Activated CD8-positive, alpha-beta memory T cell treated with anti-CD3 and anti-CD28 coated beads for 36 hours (primary cell): ENCODE measurements around the gene AKAP6. TPM values are rescaled to one million over a fixed set of nuclear protein-coding genes. Genes with fewer than 3 reads are reported as not detected.

Experiments
- CTCF ChIA-PET: fragments of 350-600 bp; sonication (Branson Sonifier 250); formaldehyde crosslinking; loops from one replicate; lab custom pipeline; 2021; ENCODE audit warnings: antibody characterized with exemption; lab: Charles Lee
- POLR2A ChIA-PET: fragments of 350-600 bp; sonication (Branson Sonifier 250); formaldehyde crosslinking; loops from one replicate; lab custom pipeline; 2021; ENCODE audit warnings: antibody characterized with exemption; lab: Charles Lee
- total RNA-seq, 2 experiments: library from RNA; stranded (reverse); gene quantifications; one replicate each; pipeline ENCODE4 v1.2.3, GENCODE V29; 2021

AKAP6 gene
- total RNA-seq, 2 experiments from 2014 or later, result 0.65 to 1.3 TPM

GRCh38 chr14:32883188-32883587 is 554.1 kb downstream of the AKAP6 start:
- CTCF ChIA-PET, result no interaction called here

More at GRCh38 chr14:32883188-32883587, 554.1 kb downstream of the AKAP6 start:
- POLR2A ChIA-PET, result no interaction called here

Other genes with a start within 250 kb of the AKAP6 start
- gene RNU6-7, start 127.3 kb upstream of the AKAP6 start, total RNA-seq, result not detected
- gene RNU6-8, start 126.0 kb upstream of the AKAP6 start, total RNA-seq, result not detected